PFSK-1 (cell line): ENCODE data around the gene KRTDAP.

Experiments used
- FOXP2 ChIP-seq: optimal IDR thresholded peaks from 2 replicates; pipeline ENCODE3; 2011; ENCODE audit warnings: borderline replicate concordance, control low read depth, inconsistent platforms; ENCODE audit not compliant: insufficient read depth; ENCODE audit errors: extremely low read length, extremely low read depth
- POLR2AphosphoS5 ChIP-seq: IDR thresholded peaks from 2 replicates; pipeline ENCODE4 v1.6.1; 2012; ENCODE audit warnings: low read depth, mild to moderate bottlenecking, control low read depth, low read length, moderate library complexity
- REST ChIP-seq, 2 experiments: IDR thresholded peaks; 2 replicates each; pipeline versions ENCODE4 v1.6.1 to v1.8.0; 2011 to 2012; ENCODE audit warnings: low read depth in 2 of 2, low read length in 2 of 2, control low read depth in 1 of 2, inconsistent platforms in 1 of 2, mild to moderate bottlenecking in 1 of 2, moderate library complexity in 1 of 2; ENCODE audit not compliant: insufficient read depth in 1 of 2
- SIN3A ChIP-seq: IDR thresholded peaks from 2 replicates; pipeline ENCODE4 v1.6.1; 2012; ENCODE audit warnings: mild to moderate bottlenecking, low read length, moderate library complexity, borderline replicate concordance; ENCODE audit not compliant: insufficient read depth
- TAF1 ChIP-seq: IDR thresholded peaks from 2 replicates; pipeline ENCODE4 v1.6.1; 2012; ENCODE audit warnings: low read length, control low read depth, borderline replicate concordance; ENCODE audit not compliant: insufficient read depth

Gene KRTDAP

GRCh38 chr19:35507561-35507960 is 17.3 kb upstream of the KRTDAP start:
- TF ChIP-seq TAF1: no peak
- TF ChIP-seq POLR2AphosphoS5: no peak

DNA sequence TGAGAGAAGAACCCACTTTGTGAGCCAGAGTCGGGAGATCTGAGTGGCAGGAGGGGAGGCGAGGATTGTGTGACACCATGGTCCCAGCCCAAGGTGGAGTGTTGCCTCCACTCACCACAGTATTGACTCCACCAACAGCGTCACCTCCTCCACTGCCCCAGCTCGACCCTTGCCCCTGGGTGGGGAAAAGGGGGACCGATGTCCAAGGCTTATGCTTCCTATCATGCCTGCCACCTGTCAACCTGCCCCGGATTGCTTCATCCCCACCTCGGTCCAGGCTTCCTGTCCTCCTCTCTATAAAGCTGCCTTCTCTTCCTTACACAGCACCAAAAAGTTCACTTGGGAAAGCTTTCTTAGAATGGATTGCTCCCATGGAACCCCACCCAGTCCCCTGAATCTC is 15.7 kb upstream of the KRTDAP start:
- no peak for TF ChIP-seq SIN3A
- TF ChIP-seq POLR2AphosphoS5: no peak
- TF ChIP-seq TAF1: no peak
- no peak for TF ChIP-seq FOXP2
- no peak for TF ChIP-seq REST (IDR thresholded peaks at IDR 0.05; ENCODE audit: insufficient read depth in 1 of 2, low read depth in 2 of 2, low read length in 2 of 2)

DNA sequence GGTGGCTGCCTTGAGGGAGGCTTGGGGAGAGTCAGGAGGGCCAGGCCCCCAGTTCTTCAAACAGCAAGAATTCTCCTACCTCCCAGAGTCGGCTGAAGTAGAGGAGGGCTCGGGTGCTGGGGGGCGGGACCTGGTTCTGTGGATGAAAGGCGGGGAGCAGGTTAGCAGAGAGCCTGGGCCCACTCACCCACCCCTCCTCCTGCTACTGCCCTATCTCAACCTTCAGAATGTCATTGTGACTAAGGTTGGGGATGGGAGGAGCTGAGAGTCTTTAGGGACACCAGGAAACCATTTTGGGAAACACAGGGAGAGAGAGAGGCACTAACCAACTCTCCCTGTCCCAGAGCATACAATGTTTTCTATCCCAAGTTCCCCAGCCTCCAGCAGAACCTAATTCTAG is 12.5 kb upstream of the KRTDAP start:
- no peak for TF ChIP-seq SIN3A
- no peak for TF ChIP-seq TAF1

GRCh38 chr19:35501684-35502083 is 11.4 kb upstream of the KRTDAP start:
- TF ChIP-seq POLR2AphosphoS5 (no peak), FOXP2 (no peak), SIN3A (no peak), REST (IDR thresholded peaks at IDR 0.05; ENCODE audit: insufficient read depth in 1 of 2, low read depth in 2 of 2, low read length in 2 of 2) (no peak), TAF1 (no peak)

GRCh38 chr19:35500611-35501010 is 10.3 kb upstream of the KRTDAP start:
- TF ChIP-seq POLR2AphosphoS5 (no peak), FOXP2 (no peak), REST (IDR thresholded peaks at IDR 0.05; ENCODE audit: insufficient read depth in 1 of 2, low read depth in 2 of 2, low read length in 2 of 2) (no peak), TAF1 (no peak), SIN3A (no peak)

- TF ChIP-seq TAF1 (no peak), FOXP2 (no peak), REST (IDR thresholded peaks at IDR 0.05; ENCODE audit: insufficient read depth in 1 of 2, low read depth in 2 of 2, low read length in 2 of 2) (no peak), POLR2AphosphoS5 (no peak), SIN3A (no peak)
Observed at GRCh38 chr19:35498984-35499527, 8.8 kb upstream of the KRTDAP start.
